Memory B cell (primary cell): ENCODE results near the gene GZMA.
A peak's percentile ranks its signal among the peaks of the same experiment; 100 is the strongest.

Experiments used
- ATAC-seq: fragments of 150-1000 bp; cut with Tn5 transposase; 2 replicates; pipeline ENCODE4 v1.10.0; 2021; ENCODE audit warnings: low read depth, mild to moderate bottlenecking, moderate library complexity
- DNase-seq, 2 donors: peaks; one replicate each; pipeline ENCODE4 v3.0.0; 2022; ENCODE audit warnings: low spot score in 2 of 2
- H3K27ac Mint-ChIP-seq: one replicate; pipeline ENCODE4 v1.8.0; 2022; ENCODE audit warnings: mild to moderate bottlenecking, moderate library complexity, mixed read lengths
- H3K27me3 Mint-ChIP-seq: one replicate; pipeline ENCODE4 v1.8.0; 2022; ENCODE audit warnings: mixed read lengths
- H3K36me3 Mint-ChIP-seq: one replicate; pipeline ENCODE4 v1.8.0; 2022; ENCODE audit warnings: mild to moderate bottlenecking, mixed read lengths
- H3K4me1 Mint-ChIP-seq: one replicate; pipeline ENCODE4 v1.8.0; 2022; ENCODE audit warnings: mixed read lengths
- H3K4me3 Mint-ChIP-seq: one replicate; pipeline ENCODE4 v1.8.0; 2022; ENCODE audit warnings: mild to moderate bottlenecking, moderate library complexity, mixed read lengths
- H3K9me3 Mint-ChIP-seq: one replicate; pipeline ENCODE4 v1.8.0; 2022; ENCODE audit warnings: mixed read lengths

Gene GZMA

GRCh38 chr5:55140908-55141665 is 38.6 kb downstream of the GZMA start:
- DNase-seq (no peak), ATAC-seq (no peak)
- no peak overlapping the region for H3K27ac Mint-ChIP-seq
- H3K9me3 Mint-ChIP-seq, result no peaks in the 10 kb centered on the region
- H3K4me1 Mint-ChIP-seq, result peaks cover 3% of the 10 kb centered on the region
- H3K27me3 Mint-ChIP-seq, result peaks cover 9% of the 10 kb centered on the region
- H3K36me3 Mint-ChIP-seq, result no peaks in the 10 kb centered on the region
- H3K4me3 Mint-ChIP-seq, result no peak overlapping the region

- Mint-ChIP-seq H3K27ac (no peak overlapping the region), H3K9me3 (no peaks in the 10 kb centered on the region), H3K36me3 (no peaks in the 10 kb centered on the region), H3K4me1 (peaks cover 3% of the 10 kb centered on the region), H3K4me3 (no peak overlapping the region), H3K27me3 (peaks cover 9% of the 10 kb centered on the region)
- no peak for ATAC-seq
- no peak for DNase-seq
These were observed 39.7 kb downstream of the GZMA start for GRCh38 chr5:55141945-55142690.

- H3K36me3 Mint-ChIP-seq, result no peaks in the 10 kb centered on the region
- peaks cover 5% of the 10 kb centered on the region for H3K27me3 Mint-ChIP-seq
- no peak overlapping the region for H3K4me3 Mint-ChIP-seq
- H3K27ac Mint-ChIP-seq, result no peak overlapping the region
- DNase-seq (no peak), ATAC-seq (no peak)
- no peaks in the 10 kb centered on the region for H3K9me3 Mint-ChIP-seq
- peaks cover 3% of the 10 kb centered on the region for H3K4me1 Mint-ChIP-seq
These were observed 41.2 kb downstream of the GZMA start for GRCh38 chr5:55143624-55144023.

GRCh38 chr5:55146080-55146479 is 43.6 kb downstream of the GZMA start:
- Mint-ChIP-seq H3K36me3 (no peaks in the 10 kb centered on the region), H3K27me3 (peaks cover 10% of the 10 kb centered on the region), H3K4me1 (peaks cover 3% of the 10 kb centered on the region), H3K9me3 (no peaks in the 10 kb centered on the region), H3K4me3 (no peak overlapping the region), H3K27ac (no peak overlapping the region)
- ATAC-seq (no peak), DNase-seq (no peak)

- Mint-ChIP-seq H3K9me3 (no peaks in the 10 kb centered on the region), H3K27me3 (peaks cover 13% of the 10 kb centered on the region), H3K4me1 (peaks cover 3% of the 10 kb centered on the region), H3K4me3 (no peak overlapping the region), H3K27ac (no peak overlapping the region), H3K36me3 (no peaks in the 10 kb centered on the region)
- ATAC-seq (peak; percentile 85), DNase-seq (peak; percentile 62 to 66)
These were observed 44.2 kb downstream of the GZMA start for GRCh38 chr5:55146543-55147151.

- no peaks in the 10 kb centered on the region for H3K36me3 Mint-ChIP-seq
- peaks cover 3% of the 10 kb centered on the region for H3K4me1 Mint-ChIP-seq
- ATAC-seq, result no peak
- no peak for DNase-seq
- no peak overlapping the region for H3K4me3 Mint-ChIP-seq
- H3K9me3 Mint-ChIP-seq, result no peaks in the 10 kb centered on the region
- peaks cover 18% of the 10 kb centered on the region for H3K27me3 Mint-ChIP-seq
- no peak overlapping the region for H3K27ac Mint-ChIP-seq
These were observed 46.9 kb downstream of the GZMA start for GRCh38 chr5:55149308-55149795.

- H3K36me3 Mint-ChIP-seq, result no peaks in the 10 kb centered on the region
These were observed 49.7 kb downstream of the GZMA start for GRCh38 chr5:55151923-55152842.

GRCh38 chr5:55154873-55155272 is 52.4 kb downstream of the GZMA start:
- no peak overlapping the region for H3K27ac Mint-ChIP-seq
- ATAC-seq (no peak), DNase-seq (no peak)
- peaks cover 25% of the 10 kb centered on the region for H3K27me3 Mint-ChIP-seq
- no peak overlapping the region for H3K4me3 Mint-ChIP-seq
- no peaks in the 10 kb centered on the region for H3K36me3 Mint-ChIP-seq
- H3K9me3 Mint-ChIP-seq, result peaks cover 2% of the 10 kb centered on the region
- no peaks in the 10 kb centered on the region for H3K4me1 Mint-ChIP-seq

More at GRCh38 chr5:55151923-55152842, 49.7 kb downstream of the GZMA start:
- no peak overlapping the region for H3K27ac Mint-ChIP-seq
- peaks cover 2% of the 10 kb centered on the region for H3K9me3 Mint-ChIP-seq
- ATAC-seq (no peak), DNase-seq (no peak)
- H3K4me3 Mint-ChIP-seq, result no peak overlapping the region
- peaks cover 24% of the 10 kb centered on the region for H3K27me3 Mint-ChIP-seq
- no peaks in the 10 kb centered on the region for H3K4me1 Mint-ChIP-seq
